Activated T-cell treated with anti-CD3 and anti-CD28 coated beads, Interleukin-2, amount 50 U/mL, for 24 hours (primary cell): Measurements from ENCODE around the gene TPCN1.

Experiments
- DNase-seq: peaks from one replicate; pipeline ENCODE4 v3.0.0-alpha.2; 2020
- H3K27ac Mint-ChIP-seq: 2 replicates; pipeline ENCODE4 v1.8.0; 2020; ENCODE audit warnings: mild to moderate bottlenecking, mixed read lengths
- H3K27me3 Mint-ChIP-seq: 2 replicates; pipeline ENCODE4 v1.8.0; 2020; ENCODE audit warnings: mixed read lengths
- H3K36me3 Mint-ChIP-seq: 2 replicates; pipeline ENCODE4 v1.8.0; 2020; ENCODE audit warnings: low read depth, mixed read lengths
- H3K4me1 Mint-ChIP-seq: 2 replicates; pipeline ENCODE4 v1.8.0; 2020; ENCODE audit warnings: low read depth, mixed read lengths
- H3K4me3 Mint-ChIP-seq: 2 replicates; pipeline ENCODE4 v1.8.0; 2020; ENCODE audit warnings: mild to moderate bottlenecking, moderate library complexity, mixed read lengths
- H3K9me3 Mint-ChIP-seq: 2 replicates; pipeline ENCODE4 v1.8.0; 2020; ENCODE audit warnings: mixed read lengths

Gene TPCN1

GRCh38 chr12:113248842-113249435 lies 27.7 kb downstream of the TPCN1 start:
- H3K9me3 Mint-ChIP-seq = peaks cover 13% of the 10 kb centered on the region
- H3K4me3 Mint-ChIP-seq = no peak overlapping the region
- DNase-seq = no peak
- H3K27me3 Mint-ChIP-seq = no peaks in the 10 kb centered on the region
- peaks cover 11% of the 10 kb centered on the region for H3K4me1 Mint-ChIP-seq
- peak overlapping the region; percentile 23 for H3K27ac Mint-ChIP-seq
- peaks cover 81% of the 10 kb centered on the region for H3K36me3 Mint-ChIP-seq

GRCh38 chr12:113249546-113249945 lies 28.3 kb downstream of the TPCN1 start:
- H3K4me1 Mint-ChIP-seq = peaks cover 6% of the 10 kb centered on the region
- H3K4me3 Mint-ChIP-seq = no peak overlapping the region
- no peaks in the 10 kb centered on the region for H3K27me3 Mint-ChIP-seq
- H3K9me3 Mint-ChIP-seq = peaks cover 14% of the 10 kb centered on the region
- peaks cover 82% of the 10 kb centered on the region for H3K36me3 Mint-ChIP-seq
- DNase-seq = no peak
- H3K27ac Mint-ChIP-seq = no peak overlapping the region

GRCh38 chr12:113250045-113250444 lies 28.8 kb downstream of the TPCN1 start:
- no peaks in the 10 kb centered on the region for H3K27me3 Mint-ChIP-seq
- H3K27ac Mint-ChIP-seq = no peak overlapping the region
- peaks cover 14% of the 10 kb centered on the region for H3K9me3 Mint-ChIP-seq
- H3K4me3 Mint-ChIP-seq = no peak overlapping the region
- H3K4me1 Mint-ChIP-seq = peaks cover 3% of the 10 kb centered on the region
- peaks cover 82% of the 10 kb centered on the region for H3K36me3 Mint-ChIP-seq
- no peak for DNase-seq

- Mint-ChIP-seq H3K27me3 (no peaks in the 10 kb centered on the region), H3K36me3 (peaks cover 74% of the 10 kb centered on the region), H3K27ac (no peak overlapping the region), H3K9me3 (peaks cover 14% of the 10 kb centered on the region), H3K4me3 (no peak overlapping the region), H3K4me1 (no peaks in the 10 kb centered on the region)
- no peak for DNase-seq
Observed at GRCh38 chr12:113251404-113252070, 30.3 kb downstream of the TPCN1 start.

GRCh38 chr12:113252494-113252893 lies 31.2 kb downstream of the TPCN1 start:
- no peak for DNase-seq
- H3K27ac Mint-ChIP-seq = no peak overlapping the region
- H3K4me1 Mint-ChIP-seq = peaks cover 2% of the 10 kb centered on the region
- H3K36me3 Mint-ChIP-seq = peaks cover 69% of the 10 kb centered on the region
- no peak overlapping the region for H3K4me3 Mint-ChIP-seq
- peaks cover 14% of the 10 kb centered on the region for H3K9me3 Mint-ChIP-seq
- no peaks in the 10 kb centered on the region for H3K27me3 Mint-ChIP-seq

- no peak for DNase-seq
- Mint-ChIP-seq H3K36me3 (peaks cover 65% of the 10 kb centered on the region), H3K27me3 (no peaks in the 10 kb centered on the region), H3K27ac (no peak overlapping the region), H3K9me3 (peaks cover 14% of the 10 kb centered on the region), H3K4me3 (no peak overlapping the region), H3K4me1 (peaks cover 3% of the 10 kb centered on the region)
Observed at GRCh38 chr12:113253532-113254285, 32.4 kb downstream of the TPCN1 start.

- no peak for DNase-seq
- peaks cover 14% of the 10 kb centered on the region for H3K9me3 Mint-ChIP-seq
- peaks cover 6% of the 10 kb centered on the region for H3K4me1 Mint-ChIP-seq
- H3K36me3 Mint-ChIP-seq = peaks cover 60% of the 10 kb centered on the region
- H3K4me3 Mint-ChIP-seq = no peak overlapping the region
- H3K27me3 Mint-ChIP-seq = no peaks in the 10 kb centered on the region
- no peak overlapping the region for H3K27ac Mint-ChIP-seq
Observed at GRCh38 chr12:113254298-113254697, 33.0 kb downstream of the TPCN1 start.

- Mint-ChIP-seq H3K4me3 (no peak overlapping the region), H3K36me3 (peaks cover 48% of the 10 kb centered on the region), H3K27ac (peak overlapping the region; percentile 18)
Observed at GRCh38 chr12:113257564-113257963, 36.3 kb downstream of the TPCN1 start.

GRCh38 chr12:113260127-113260526 lies 38.9 kb downstream of the TPCN1 start:
- Mint-ChIP-seq H3K4me3 (no peak overlapping the region), H3K27me3 (no peaks in the 10 kb centered on the region), H3K36me3 (peaks cover 43% of the 10 kb centered on the region), H3K9me3 (no peaks in the 10 kb centered on the region), H3K4me1 (peaks cover 45% of the 10 kb centered on the region), H3K27ac (peak overlapping the region; percentile 81)
- no peak for DNase-seq

More at GRCh38 chr12:113257564-113257963, 36.3 kb downstream of the TPCN1 start:
- H3K27me3 Mint-ChIP-seq = no peaks in the 10 kb centered on the region
- DNase-seq = no peak
- H3K4me1 Mint-ChIP-seq = peaks cover 28% of the 10 kb centered on the region
- peaks cover 13% of the 10 kb centered on the region for H3K9me3 Mint-ChIP-seq

- Mint-ChIP-seq H3K4me3 (no peak overlapping the region), H3K9me3 (no peaks in the 10 kb centered on the region), H3K36me3 (peaks cover 46% of the 10 kb centered on the region), H3K4me1 (peaks cover 45% of the 10 kb centered on the region), H3K27me3 (no peaks in the 10 kb centered on the region), H3K27ac (peak overlapping the region; percentile 81)
- DNase-seq = no peak
Observed at GRCh38 chr12:113260636-113261300, 39.5 kb downstream of the TPCN1 start.

- Mint-ChIP-seq H3K36me3 (peaks cover 56% of the 10 kb centered on the region), H3K27me3 (no peaks in the 10 kb centered on the region), H3K4me1 (peaks cover 45% of the 10 kb centered on the region), H3K4me3 (peak overlapping the region; percentile 45), H3K9me3 (no peaks in the 10 kb centered on the region), H3K27ac (peak overlapping the region; percentile 85)
- DNase-seq = no peak
Observed at GRCh38 chr12:113261847-113262470, 40.7 kb downstream of the TPCN1 start.

- no peak for DNase-seq
- Mint-ChIP-seq H3K4me1 (peaks cover 41% of the 10 kb centered on the region), H3K9me3 (no peaks in the 10 kb centered on the region), H3K36me3 (peaks cover 60% of the 10 kb centered on the region), H3K27me3 (no peaks in the 10 kb centered on the region), H3K27ac (peak overlapping the region; percentile 85), H3K4me3 (no peak overlapping the region)
Observed at GRCh38 chr12:113262710-113263109, 41.4 kb downstream of the TPCN1 start.

- H3K36me3 Mint-ChIP-seq = peaks cover 66% of the 10 kb centered on the region
- no peak overlapping the region for H3K27ac Mint-ChIP-seq
- no peaks in the 10 kb centered on the region for H3K9me3 Mint-ChIP-seq
- no peak overlapping the region for H3K4me3 Mint-ChIP-seq
- H3K27me3 Mint-ChIP-seq = no peaks in the 10 kb centered on the region
- H3K4me1 Mint-ChIP-seq = peaks cover 41% of the 10 kb centered on the region
- DNase-seq = no peak
Observed at GRCh38 chr12:113263431-113263963, 42.2 kb downstream of the TPCN1 start.
